ENCODE results near the gene EFCAB14.
"Not testable (repeated sequence)": the region's sequence is repeated elsewhere in the genome, so short reads cannot be mapped to it uniquely, and the experiment has no call there.

EFCAB14 gene

DNA sequence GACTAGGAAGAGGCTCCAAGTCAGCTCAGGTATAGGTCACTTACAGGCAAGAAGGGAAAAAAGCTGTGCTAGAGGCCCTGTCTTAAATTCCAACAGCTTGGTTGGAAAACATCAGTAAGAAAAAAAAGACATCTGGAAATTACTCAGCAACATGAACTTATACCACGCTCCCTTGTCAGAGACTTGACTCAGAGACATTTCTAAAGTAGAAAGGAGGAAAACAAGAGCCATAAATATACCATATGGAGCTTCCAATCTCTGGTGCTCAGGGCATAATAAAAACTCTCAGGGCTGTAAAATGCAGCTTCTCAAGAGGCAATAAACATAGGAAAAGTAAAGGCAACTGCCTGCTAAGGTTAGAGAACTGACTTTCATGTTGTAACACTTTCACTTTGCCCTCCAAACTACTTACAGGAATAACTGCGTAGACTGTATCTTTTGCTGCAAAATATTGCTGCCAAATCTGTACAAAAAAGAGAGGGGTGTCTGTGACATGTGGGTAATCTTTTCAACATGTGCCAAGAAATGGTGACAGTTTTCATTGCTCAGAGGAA, 65.4 kb downstream of the EFCAB14 start:
- DNase-seq (ENCODE audit: low read depth), result no peak

DNA sequence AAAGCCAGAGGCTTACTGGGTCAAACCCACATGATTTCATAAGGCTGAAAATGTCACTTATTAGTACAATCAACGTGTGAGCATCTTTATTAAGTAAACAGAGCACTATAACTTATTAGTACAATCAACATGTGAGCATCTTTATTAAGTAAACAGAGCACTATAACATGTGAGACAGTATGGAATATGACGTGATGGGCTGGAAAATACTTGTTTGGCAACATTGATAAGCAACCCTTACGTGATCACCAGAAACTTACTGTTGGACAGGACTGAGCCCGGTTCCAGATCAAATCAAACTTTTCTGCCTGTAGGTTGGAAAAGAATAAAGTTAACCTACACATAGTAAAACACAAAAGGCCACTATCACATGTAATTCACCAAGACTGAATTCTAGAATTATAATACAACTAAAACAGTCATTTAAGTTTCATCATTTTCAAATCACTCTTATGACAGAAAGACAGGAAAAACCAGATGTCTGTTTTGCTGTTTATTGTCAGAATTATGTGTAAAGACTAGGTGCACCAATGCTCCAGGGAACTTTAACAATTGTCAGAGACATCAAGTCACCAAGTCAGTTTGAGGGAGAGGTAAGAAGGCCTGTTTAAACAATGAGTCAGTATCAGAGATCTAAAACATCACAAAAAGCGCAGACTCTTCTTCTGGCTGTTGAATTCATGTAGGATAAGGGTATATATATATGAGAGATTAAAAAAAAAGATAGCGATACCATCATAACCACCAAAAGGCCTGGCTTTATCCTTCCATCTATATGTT, 66.4 kb downstream of the EFCAB14 start:
- DNase-seq (ENCODE audit: low read depth), result no peak

- not testable (repeated sequence) for DNase-seq (ENCODE audit: low read depth)
Measured at GRCh38 chr1:46651152-46651551, 67.8 kb downstream of the EFCAB14 start.

GRCh38 chr1:46650491-46650890, 68.4 kb downstream of the EFCAB14 start:
- DNase-seq (ENCODE audit: low read depth), result no peak

GRCh38 chr1:46649764-46650163, 69.2 kb downstream of the EFCAB14 start:
- no peak for DNase-seq (ENCODE audit: low read depth)

DNA sequence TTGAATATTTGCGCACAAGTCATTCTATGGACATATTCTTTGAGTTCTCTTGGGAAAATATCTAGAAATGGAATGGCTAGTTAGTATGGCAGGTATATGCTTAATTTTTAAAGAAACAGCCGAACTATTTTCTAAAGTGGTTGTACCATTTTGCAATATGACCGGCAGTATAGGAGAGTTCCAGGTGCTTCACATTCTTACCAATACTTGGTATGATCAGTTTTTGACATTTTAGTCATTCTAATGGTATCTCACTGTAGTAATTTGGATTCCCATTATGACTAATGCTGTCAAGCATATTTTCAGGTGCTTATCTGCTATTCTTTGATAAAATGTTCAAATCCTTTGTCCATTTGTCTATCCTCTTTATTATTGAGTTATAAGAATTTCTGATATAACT, 71.3 kb downstream of the EFCAB14 start:
- no peak for DNase-seq (ENCODE audit: low read depth)

DNA sequence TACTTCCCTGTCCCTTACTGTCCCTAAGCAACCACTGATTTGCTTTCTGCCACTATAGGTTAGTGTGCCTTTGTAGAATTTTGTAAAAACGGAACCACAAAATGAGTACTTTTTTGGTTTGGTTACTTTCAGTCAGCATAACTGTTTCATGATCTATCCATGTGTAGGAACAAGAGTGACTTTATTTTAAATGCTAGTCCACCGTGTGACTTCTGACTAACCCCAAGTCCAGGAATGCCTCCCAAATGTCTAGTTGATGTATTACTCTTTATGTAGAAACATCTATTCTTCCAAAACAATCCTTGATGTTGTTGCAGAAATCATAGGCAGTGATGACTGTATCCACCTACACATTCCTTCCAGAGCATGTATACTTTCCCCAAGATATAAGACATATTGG, 72.1 kb downstream of the EFCAB14 start:
- DNase-seq (ENCODE audit: low read depth), result no peak

DNA sequence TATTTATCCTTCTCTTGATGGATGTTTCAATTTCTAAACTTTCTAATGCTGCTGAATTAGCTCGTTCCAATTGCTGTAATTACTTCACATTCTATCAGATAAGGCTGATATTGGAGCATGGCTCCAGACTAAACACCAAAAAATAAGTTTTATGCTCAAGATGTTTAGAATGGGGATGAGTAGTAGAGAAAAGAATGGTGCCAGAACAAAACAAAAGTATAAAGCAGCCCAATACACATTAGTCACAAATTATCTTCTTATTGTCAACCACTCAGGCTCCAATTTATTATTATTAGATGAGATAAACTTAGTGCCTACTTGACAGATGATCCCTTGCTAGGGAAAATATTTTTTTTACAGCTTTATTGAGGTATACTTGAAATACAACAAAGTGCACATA, 72.6 kb downstream of the EFCAB14 start:
- no peak for DNase-seq (ENCODE audit: low read depth)

DNA sequence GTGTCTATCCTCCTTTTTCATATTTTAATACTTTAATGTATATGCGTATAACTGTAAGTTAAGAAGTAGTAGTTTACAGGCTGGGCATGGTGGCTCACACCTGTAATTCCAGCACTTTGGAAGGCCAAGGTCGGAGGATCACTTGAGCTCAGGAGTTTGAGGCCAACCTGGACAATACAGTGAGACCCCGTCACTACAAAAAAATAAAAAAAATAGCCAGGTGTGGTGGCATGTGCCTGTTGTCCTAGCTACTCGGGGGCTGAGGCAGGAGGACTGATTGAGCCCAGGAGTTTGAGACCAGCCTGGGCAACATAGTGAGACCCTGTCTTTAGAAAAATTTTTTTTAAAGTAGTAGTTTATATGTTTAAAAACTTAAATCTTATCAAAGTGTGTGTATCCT, 73.1 kb downstream of the EFCAB14 start:
- no peak for DNase-seq (ENCODE audit: low read depth)

DNA sequence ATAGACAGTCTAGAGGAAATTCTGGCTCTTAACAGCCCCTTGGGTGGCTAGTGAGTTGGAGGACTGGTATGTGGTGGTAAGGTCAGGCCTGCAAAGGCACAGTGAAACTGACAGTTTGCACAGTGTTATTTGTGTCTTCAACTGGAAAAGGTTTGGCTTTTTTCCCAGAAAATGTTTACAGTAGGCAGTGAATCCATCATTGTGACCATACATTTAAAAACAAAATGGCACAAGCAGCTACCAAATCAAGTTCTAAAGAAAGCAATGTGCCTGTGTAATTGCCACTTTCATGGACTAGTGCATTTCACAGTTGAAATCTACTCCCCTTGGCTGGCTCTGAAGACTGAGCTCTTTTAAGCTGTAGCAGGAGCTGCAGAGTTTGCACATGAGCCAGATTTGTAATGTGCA, 75.5 kb downstream of the EFCAB14 start:
- DNase-seq (ENCODE audit: low read depth), result peak; percentile 95

- no peak for DNase-seq (ENCODE audit: low read depth)
Measured at GRCh38 chr1:46642115-46642680, 76.7 kb downstream of the EFCAB14 start.

DNA sequence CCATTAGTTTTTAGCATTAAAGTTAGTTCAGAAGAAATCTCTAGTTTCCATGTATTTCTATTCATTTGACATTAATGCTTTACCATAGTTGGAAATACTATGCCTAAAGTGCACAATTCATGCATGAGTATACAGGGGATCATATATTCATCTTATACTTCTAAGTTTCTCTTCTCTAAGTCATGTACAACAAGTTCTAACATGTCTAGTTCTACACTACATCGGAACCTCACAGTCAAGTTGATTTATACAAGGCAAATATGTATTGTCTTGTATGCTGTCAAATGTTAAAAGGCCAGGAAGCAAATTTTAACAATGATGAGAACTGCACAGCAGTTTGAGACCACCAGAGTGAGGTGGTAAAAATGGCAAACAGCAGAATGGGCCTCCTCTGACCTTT, 79.4 kb downstream of the EFCAB14 start:
- DNase-seq (ENCODE audit: low read depth), result no peak

DNA sequence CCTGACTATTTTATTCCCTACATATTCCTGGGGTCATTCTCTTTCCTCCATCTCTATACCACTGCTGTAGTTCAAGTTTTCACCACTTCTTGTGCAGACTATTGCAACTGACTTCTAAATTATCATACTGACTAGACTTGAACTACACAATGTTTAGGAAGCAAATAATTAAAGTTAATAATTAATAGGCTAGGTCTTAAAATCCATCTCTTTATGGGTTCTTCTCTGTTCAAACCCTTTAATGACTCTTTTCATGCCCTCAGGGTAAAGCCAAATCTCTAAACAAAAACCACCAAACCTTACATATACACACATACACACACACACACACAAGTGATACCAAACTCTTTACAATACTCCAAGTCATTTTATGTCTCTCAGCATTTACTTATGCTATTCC, 80.0 kb downstream of the EFCAB14 start:
- DNase-seq (ENCODE audit: low read depth), result no peak

- DNase-seq (ENCODE audit: low read depth), result no peak
Measured at GRCh38 chr1:46637444-46638083, 81.3 kb downstream of the EFCAB14 start.

- no peak for DNase-seq (ENCODE audit: low read depth)
Measured at GRCh38 chr1:46635205-46635604, 83.7 kb downstream of the EFCAB14 start.

DNA sequence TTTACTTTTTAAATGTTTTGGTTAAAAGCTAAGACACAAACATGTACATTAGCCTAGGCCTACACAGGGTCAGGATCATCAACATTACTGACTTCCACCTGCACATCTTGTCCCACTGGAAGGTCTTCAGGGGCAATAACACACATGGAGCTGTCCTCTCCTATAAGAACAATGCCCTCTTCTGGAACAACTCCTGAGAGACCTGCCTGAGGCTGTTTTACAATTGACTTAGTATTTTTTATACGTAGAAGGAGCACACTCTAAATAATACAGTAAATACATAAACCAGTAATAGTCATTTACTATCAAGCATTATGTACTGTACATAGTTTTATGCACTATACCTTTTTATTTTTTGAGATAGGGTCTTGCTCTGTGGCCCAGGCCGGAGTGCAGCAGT, 88.2 kb downstream of the EFCAB14 start:
- DNase-seq (ENCODE audit: low read depth), result no peak

All from fibroblast of gingiva (primary cell).